GM12878 (cell line): ENCODE data around the gene TBC1D32. TPM values are rescaled to one million over a fixed set of nuclear protein-coding genes. Genes with fewer than 3 reads are reported as not detected.
A peak's percentile ranks its signal among the peaks of the same experiment; 100 is the strongest.

Experiments
- ATAC-seq: fragments of 200-7000 bp; cut with Tn5 transposase; 3 replicates; pipeline ENCODE4 v1.9.1; 2020; ENCODE audit warnings: mild to moderate bottlenecking, moderate library complexity
- BruUV-seq: library from RNA; stranded (reverse); fragments of 400-500 nt; replicated peaks from 2 replicates; lab custom pipeline; 2021; lab: Mats Ljungman, UMichigan
- CTCF ChIA-PET: fragments of 300-600 bp; sonication (Branson Sonifier 250); formaldehyde crosslinking; extraction: SDS; loops from one replicate; lab custom pipeline; 2021; ENCODE audit warnings: inconsistent platforms; lab: Yijun Ruan, JAX
- POLR2A ChIA-PET: fragments of 350-600 bp; formaldehyde crosslinking; extraction: SDS; loops from one replicate; lab custom pipeline; 2021; ENCODE audit warnings: inconsistent platforms; lab: Charles Lee
- RAD21 ChIA-PET: fragments of 300-600 bp; sonication (Branson Sonifier 250); formaldehyde crosslinking; loops from one replicate; lab custom pipeline; 2023; ENCODE audit warnings: antibody characterized with exemption; ENCODE audit not compliant: unreplicated experiment; lab: Charles Lee
- SMC1A ChIA-PET: fragments of 300-600 bp; sonication (Branson Sonifier 250); formaldehyde crosslinking; loops from one replicate; lab custom pipeline; 2023; ENCODE audit not compliant: unreplicated experiment, uncharacterized antibody; lab: Charles Lee
- DNase-seq: peaks from one replicate; pipeline ENCODE4 v3.0.0-alpha.2; 2011; ENCODE audit warnings: low read depth, low spot score
- FAIRE-seq: peaks from 3 replicates; lab custom pipeline; 2011; peaks lifted over from hg19 to GRCh38; lab: Jason Lieb, UNC
- H2AFZ ChIP-seq: 2 replicates; pipeline ENCODE4 v1.6.0; 2011; ENCODE audit warnings: low read depth, low read length, control low read depth; ENCODE audit not compliant: control insufficient read depth
- H3K27ac ChIP-seq: 2 replicates; pipeline ENCODE4 v1.5.1; 2011; ENCODE audit warnings: control low read depth; ENCODE audit not compliant: control insufficient read depth, insufficient read depth
- H3K27me3 ChIP-seq, 2 experiments: replicated peaks in 1 of 2; 2 replicates each; pipeline versions ENCODE4 v1.6.0 to v1.6.1; 2011; ENCODE audit warnings: low read length in 1 of 2; ENCODE audit not compliant: control insufficient read depth in 2 of 2, insufficient read depth in 2 of 2
- H3K36me3 ChIP-seq, 2 experiments: 2 replicates each; pipeline ENCODE4 v1.5.1; 2011; ENCODE audit warnings: low read length in 1 of 2; ENCODE audit not compliant: control insufficient read depth in 2 of 2, insufficient read depth in 2 of 2
- H3K4me1 ChIP-seq: 2 replicates; pipeline ENCODE4 v1.6.1; 2011; ENCODE audit warnings: mild to moderate bottlenecking, low read length, moderate library complexity, mixed read lengths; ENCODE audit not compliant: control insufficient read depth, insufficient read depth
- H3K4me2 ChIP-seq: 2 replicates; pipeline ENCODE4 v1.6.0; 2011; ENCODE audit warnings: control low read depth; ENCODE audit not compliant: control insufficient read depth, insufficient read depth
- H3K4me3 ChIP-seq: fragments of 200-600 bp; sonication (generic); 2 replicates; pipeline ENCODE4 v1.5.1; 2016
- H3K79me2 ChIP-seq: 2 replicates; pipeline ENCODE4 v1.6.0; 2011; ENCODE audit warnings: low read length; ENCODE audit not compliant: control insufficient read depth, insufficient read depth
- H3K9ac ChIP-seq: 2 replicates; pipeline ENCODE4 v1.8.0; 2011; ENCODE audit warnings: low read length, control low read depth, mixed read lengths; ENCODE audit not compliant: control insufficient read depth, insufficient read depth
- H3K9me3 ChIP-seq: replicated peaks from 3 replicates; pipeline ENCODE4 v1.5.1; 2011; ENCODE audit warnings: mild to moderate bottlenecking, low read length; ENCODE audit not compliant: control insufficient read depth, insufficient read depth
- H4K20me1 ChIP-seq: 2 replicates; pipeline ENCODE4 v1.6.0; 2011; ENCODE audit not compliant: control insufficient read depth, insufficient read depth
- JUNB ChIP-seq: IDR thresholded peaks from 2 replicates; pipeline ENCODE4 v1.6.1; 2016; ENCODE audit warnings: antibody characterized with exemption, mild to moderate bottlenecking
- MXI1 ChIP-seq: fragments of 150-350 bp; IDR thresholded peaks from 2 replicates; pipeline ENCODE4 v1.6.1; 2011; ENCODE audit warnings: low read depth, mild to moderate bottlenecking, inconsistent platforms, low read length, improper control_type of control experiment
- RBBP5 ChIP-seq: fragments of 200-600 bp; sonication (generic); conservative IDR thresholded peaks from 2 replicates; pipeline ENCODE4 v1.6.1; 2016
- SREBF2 ChIP-seq: IDR thresholded peaks from 2 replicates; pipeline ENCODE4 v1.6.1; 2012; ENCODE audit warnings: mild to moderate bottlenecking, low read length
- SUPT20H ChIP-seq: IDR thresholded peaks from 2 replicates; pipeline ENCODE4 v1.6.1; 2011; ENCODE audit warnings: low read depth, mild to moderate bottlenecking, low read length, moderate library complexity, borderline replicate concordance; ENCODE audit not compliant: control insufficient read depth
- WGBS: methylation state at CpG from one replicate; pipeline ENCODE4 v1.1.6; 2016; ENCODE audit warnings: low lambda C conversion rate; ENCODE audit not compliant: insufficient replicate concordance, insufficient coverage; ENCODE audit errors: missing lambda C conversion rate; 5-methylcytosine and 5-hydroxymethylcytosine counted together
- in situ Hi-C: fragments of 300-500 bp; cut with MboI; formaldehyde crosslinking; loops from 9 replicates; pipeline ENCODE4 v1.14.3; 2018; ENCODE audit warnings: mixed read lengths
- intact Hi-C: fragments of 100-400 bp; cut with micrococcal nuclease; formaldehyde crosslinking; loops from one replicate; pipeline ENCODE4 v1.14.2; 2022; ENCODE audit not compliant: unreplicated experiment
- polyA plus RNA-seq, 11 experiments: library from polyadenylated mRNA; depleted of rRNA in 4 of 11; unstranded in 6 of 11; stranded (reverse) in 5 of 11; fragments of >200 nt; fragmentation: Nextera tagmentation in 4 of 11; fragmentation: Illumina TruSeq in 1 of 11; extraction: Ambion mirVana in 4 of 11; extraction: Trizol in 1 of 11; gene quantifications; 1 replicate in 1 of 11; 2 replicates in 10 of 11; pipeline versions ENCODE4 v1.2.1 to v1.2.3, GENCODE V29; 2011 to 2016; ENCODE audit warnings: inconsistent platforms in 2 of 11, missing spikeins in 2 of 11, low read depth in 1 of 11
- total RNA-seq, 4 experiments: library from RNA; depleted of rRNA in 3 of 4; stranded (reverse); fragments of >200 nt in 3 of 4; fragmentation: Illumina TruSeq in 1 of 4; extraction: Trizol in 1 of 4; gene quantifications; 2 replicates each; pipeline versions ENCODE4 v1.2.1 to v1.2.3, GENCODE V29; 2013 to 2021
- TF ChIP-seq, protein P1 (sequence below): IDR thresholded peaks from 2 replicates; pipeline ENCODE4 v1.6.1; 2012; ENCODE audit warnings: improper control_type of control experiment, low read depth, low read length; ENCODE audit not compliant: insufficient replicate concordance

Gene TBC1D32
- total and polyA plus RNA-seq, 10 of the 15 experiments (the other 5 are each of a cell fraction or from before 2014, with no cell fraction given) = 2.2 to 10.2 (median 4.1) TPM

DNA sequence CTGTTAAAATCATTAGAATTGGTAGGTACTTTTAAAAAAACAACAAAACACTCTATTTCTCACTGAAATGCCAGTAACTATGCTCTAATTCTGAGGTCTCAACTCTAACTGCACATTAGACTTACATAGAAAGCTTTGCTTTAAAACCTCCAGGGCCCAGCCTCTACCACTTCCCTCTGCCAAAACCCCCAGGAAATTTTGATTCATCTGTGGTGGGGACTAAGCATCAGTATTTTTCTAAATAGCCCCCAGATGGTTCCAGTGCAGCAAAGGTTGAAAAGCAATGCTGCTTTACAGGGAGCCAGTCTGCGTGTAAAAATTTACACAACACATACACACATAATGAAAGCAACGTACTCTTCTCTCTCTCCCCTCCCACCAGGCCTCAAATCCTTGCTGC, 3.8 kb downstream of the TBC1D32 start (continued):
- TF ChIP-seq, protein P1, sequence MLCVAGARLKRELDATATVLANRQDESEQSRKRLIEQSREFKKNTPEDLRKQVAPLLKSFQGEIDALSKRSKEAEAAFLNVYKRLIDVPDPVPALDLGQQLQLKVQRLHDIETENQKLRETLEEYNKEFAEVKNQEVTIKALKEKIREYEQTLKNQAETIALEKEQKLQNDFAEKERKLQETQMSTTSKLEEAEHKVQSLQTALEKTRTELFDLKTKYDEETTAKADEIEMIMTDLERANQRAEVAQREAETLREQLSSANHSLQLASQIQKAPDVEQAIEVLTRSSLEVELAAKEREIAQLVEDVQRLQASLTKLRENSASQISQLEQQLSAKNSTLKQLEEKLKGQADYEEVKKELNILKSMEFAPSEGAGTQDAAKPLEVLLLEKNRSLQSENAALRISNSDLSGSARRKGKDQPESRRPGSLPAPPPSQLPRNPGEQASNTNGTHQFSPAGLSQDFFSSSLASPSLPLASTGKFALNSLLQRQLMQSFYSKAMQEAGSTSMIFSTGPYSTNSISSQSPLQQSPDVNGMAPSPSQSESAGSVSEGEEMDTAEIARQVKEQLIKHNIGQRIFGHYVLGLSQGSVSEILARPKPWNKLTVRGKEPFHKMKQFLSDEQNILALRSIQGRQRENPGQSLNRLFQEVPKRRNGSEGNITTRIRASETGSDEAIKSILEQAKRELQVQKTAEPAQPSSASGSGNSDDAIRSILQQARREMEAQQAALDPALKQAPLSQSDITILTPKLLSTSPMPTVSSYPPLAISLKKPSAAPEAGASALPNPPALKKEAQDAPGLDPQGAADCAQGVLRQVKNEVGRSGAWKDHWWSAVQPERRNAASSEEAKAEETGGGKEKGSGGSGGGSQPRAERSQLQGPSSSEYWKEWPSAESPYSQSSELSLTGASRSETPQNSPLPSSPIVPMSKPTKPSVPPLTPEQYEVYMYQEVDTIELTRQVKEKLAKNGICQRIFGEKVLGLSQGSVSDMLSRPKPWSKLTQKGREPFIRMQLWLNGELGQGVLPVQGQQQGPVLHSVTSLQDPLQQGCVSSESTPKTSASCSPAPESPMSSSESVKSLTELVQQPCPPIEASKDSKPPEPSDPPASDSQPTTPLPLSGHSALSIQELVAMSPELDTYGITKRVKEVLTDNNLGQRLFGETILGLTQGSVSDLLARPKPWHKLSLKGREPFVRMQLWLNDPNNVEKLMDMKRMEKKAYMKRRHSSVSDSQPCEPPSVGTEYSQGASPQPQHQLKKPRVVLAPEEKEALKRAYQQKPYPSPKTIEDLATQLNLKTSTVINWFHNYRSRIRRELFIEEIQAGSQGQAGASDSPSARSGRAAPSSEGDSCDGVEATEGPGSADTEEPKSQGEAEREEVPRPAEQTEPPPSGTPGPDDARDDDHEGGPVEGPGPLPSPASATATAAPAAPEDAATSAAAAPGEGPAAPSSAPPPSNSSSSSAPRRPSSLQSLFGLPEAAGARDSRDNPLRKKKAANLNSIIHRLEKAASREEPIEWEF = no peak
- TF ChIP-seq SREBF2 (no peak), JUNB (0 out of 2 replicates have a peak, but pooled peaks have one; percentile 12), RBBP5 (no peak)

GRCh38 chr6:121321282-121321681, 13.0 kb downstream of the TBC1D32 start:
- H3K4me3 ChIP-seq = no peak overlapping the region
- CTCF ChIA-PET = interaction anchor here (0.6 to 1.4 kb wide), 2 partner anchors 13 to 112 kb away, joined by 3 to 4 read pairs; no protein-coding TSS in a partner anchor
- TF ChIP-seq SUPT20H (no peak), JUNB (peak; percentile 45; the same call in 1 of the 2 replicates), MXI1 (no peak)
- TF ChIP-seq, all 136 proteins: peak for 1
- intact Hi-C loops (no loop called here), in situ Hi-C loops (no loop called here)
- Histone ChIP-seq H3K27ac (no peak overlapping the region), H3K4me2 (no peak overlapping the region), H3K4me1 (no peaks in the 10 kb centered on the region), H3K9me3 (no peaks in the 10 kb centered on the region), H3K27me3 (no peaks in the 10 kb centered on the region), H4K20me1 (no peaks in the 10 kb centered on the region), H3K36me3 (peaks cover 0 to 8% of the 10 kb centered on the region in 2 experiments; a peak in 3 of 4 replicates), H2AFZ (no peak overlapping the region), H3K79me2 (no peaks in the 10 kb centered on the region), H3K9ac (no peak overlapping the region)
- no TSS peak for BruUV-seq
- no peak for FAIRE-seq
- ChIA-PET POLR2A (interaction anchor here (0.7 kb wide), 1 partner anchor 11 kb away, joined by 3 read pairs; no protein-coding TSS in a partner anchor), RAD21 (no interaction called here), SMC1A (interaction anchor here (1.3 kb wide), 1 partner anchor 14 kb away, joined by 3 read pairs; no protein-coding TSS in a partner anchor)
- no peak for ATAC-seq
- 17% methylated on average over 4 of the region's 4 CpGs for WGBS
- DNase-seq = no peak
